H1 (cell line): ENCODE results near the gene MAP7. TPM values are rescaled to one million over a fixed set of nuclear protein-coding genes. Genes with fewer than 3 reads are reported as not detected.

Source experiments
- CTCF ChIA-PET: fragments of 300-600 bp; sonication (Branson Sonifier 250); formaldehyde crosslinking; loops from one replicate; lab custom pipeline; 2021; ENCODE audit not compliant: partially characterized antibody; lab: Charles Lee
- POLR2A ChIA-PET: fragments of 300-600 bp; sonication (Branson Sonifier 250); formaldehyde crosslinking; loops from one replicate; lab custom pipeline; 2021; ENCODE audit warnings: inconsistent platforms; ENCODE audit not compliant: partially characterized antibody; lab: Charles Lee
- DNase-seq, 2 experiments: peaks; one replicate each; pipeline versions ENCODE4 v3.0.0 to v3.0.0-alpha.2; 2010 to 2022; ENCODE audit warnings: low spot score in 2 of 2, low read depth in 1 of 2, mixed read lengths in 1 of 2
- FAIRE-seq: peaks from 2 replicates; lab custom pipeline; 2011; peaks lifted over from hg19 to GRCh38; lab: Jason Lieb, UNC
- H2AFZ ChIP-seq: 2 replicates; pipeline ENCODE4 v1.8.1; 2012; ENCODE audit warnings: low read length, inconsistent platforms
- H2AK5ac ChIP-seq: 2 replicates; pipeline ENCODE4 v1.6.1; 2013; ENCODE audit warnings: low read depth, low read length
- H2BK120ac ChIP-seq: replicated peaks from 2 replicates; pipeline ENCODE3; 2013; ENCODE audit warnings: low read depth, low read length, inconsistent platforms
- H2BK12ac ChIP-seq: 2 replicates; pipeline ENCODE4 v1.6.1; 2013; ENCODE audit warnings: low read depth, low read length
- H2BK15ac ChIP-seq: 2 replicates; pipeline ENCODE4 v1.6.1; 2013; ENCODE audit warnings: low read length
- H2BK20ac ChIP-seq: 2 replicates; pipeline ENCODE4 v1.6.1; 2013; ENCODE audit warnings: low read length
- H2BK5ac ChIP-seq: 2 replicates; pipeline ENCODE4 v1.6.1; 2013; ENCODE audit warnings: low read depth, low read length
- H3K14ac ChIP-seq: 2 replicates; pipeline ENCODE4 v1.6.1; 2013; ENCODE audit warnings: inconsistent platforms; ENCODE audit not compliant: insufficient read length
- H3K18ac ChIP-seq: 2 replicates; pipeline ENCODE4 v1.6.1; 2013; ENCODE audit warnings: low read length; ENCODE audit errors: extremely low read depth
- H3K23ac ChIP-seq: 2 replicates; pipeline ENCODE4 v1.6.1; 2013; ENCODE audit warnings: inconsistent platforms; ENCODE audit not compliant: insufficient read length
- H3K23me2 ChIP-seq: 2 replicates; pipeline ENCODE4 v1.6.1; 2013; ENCODE audit warnings: low read depth, low read length
- H3K27ac ChIP-seq: 2 replicates; pipeline ENCODE4 v1.6.1; 2011; ENCODE audit warnings: low read depth, low read length, inconsistent platforms
- H3K27me3 ChIP-seq, 4 experiments: replicated peaks in 1 of 4; 1 replicate in 1 of 4; 2 replicates in 3 of 4; pipeline versions ENCODE4 v1.6.1 to v1.8.1; 2011 to 2013; ENCODE audit warnings: low read length in 3 of 4, mild to moderate bottlenecking in 3 of 4, inconsistent platforms in 2 of 4, mixed read lengths in 2 of 4, moderate library complexity in 1 of 4; ENCODE audit not compliant: control insufficient read depth in 3 of 4, insufficient read depth in 3 of 4; ENCODE audit errors: extremely low read depth in 1 of 4
- H3K36me3 ChIP-seq, 4 experiments: 2 replicates each; pipeline versions ENCODE4 v1.6.1 to v1.8.1; 2011 to 2013; ENCODE audit warnings: mild to moderate bottlenecking in 4 of 4, low read length in 3 of 4, moderate library complexity in 2 of 4, control low read depth in 1 of 4, inconsistent platforms in 1 of 4; ENCODE audit not compliant: insufficient read depth in 4 of 4, control insufficient read depth in 2 of 4
- H3K4ac ChIP-seq: replicated peaks from 2 replicates; pipeline ENCODE3; 2013; ENCODE audit warnings: low read length, low read depth, mixed read lengths, inconsistent platforms; ENCODE audit not compliant: insufficient read length
- H3K4me1 ChIP-seq, 4 experiments: replicated peaks in 1 of 4; 1 replicate in 1 of 4; 2 replicates in 3 of 4; pipeline versions ENCODE4 v1.6.1 to v1.8.1; 2011 to 2013; ENCODE audit warnings: low read length in 3 of 4, inconsistent platforms in 2 of 4, mixed read lengths in 1 of 4; ENCODE audit not compliant: insufficient read depth in 4 of 4, control insufficient read depth in 3 of 4
- H3K4me2 ChIP-seq, 2 experiments: 2 replicates each; pipeline versions ENCODE4 v1.6.1 to v1.8.1; 2011 to 2013; ENCODE audit warnings: low read depth in 2 of 2, low read length in 2 of 2, control low read depth in 1 of 2, inconsistent platforms in 1 of 2, mild to moderate bottlenecking in 1 of 2; ENCODE audit not compliant: insufficient read depth in 1 of 2
- H3K4me3 ChIP-seq, 4 experiments: fragments of 200-600, 300-600 bp in 1 of 4; sonication (generic), shearing (Covaris generic), sonication (Bioruptor Twin) in 1 of 4; 2 replicates each; pipeline versions ENCODE4 v1.5.1 to v1.8.1; 2011 to 2016; ENCODE audit warnings: low read length in 4 of 4, low read depth in 3 of 4, control low read depth in 2 of 4, inconsistent platforms in 2 of 4, mild to moderate bottlenecking in 2 of 4, mixed read lengths in 1 of 4, moderate library complexity in 1 of 4; ENCODE audit not compliant: insufficient read depth in 2 of 4; ENCODE audit errors: extremely low read depth in 1 of 4
- H3K56ac ChIP-seq: replicated peaks from 2 replicates; pipeline ENCODE3; 2013; ENCODE audit warnings: low read depth, mild to moderate bottlenecking, mixed read lengths, low read length, inconsistent platforms; ENCODE audit not compliant: insufficient read length
- H3K79me1 ChIP-seq: 2 replicates; pipeline ENCODE4 v1.6.1; 2013; ENCODE audit warnings: low read depth, low read length, control low read depth
- H3K79me2 ChIP-seq, 2 experiments: 2 replicates each; pipeline versions ENCODE4 v1.6.1 to v1.8.1; 2012 to 2013; ENCODE audit warnings: low read length in 2 of 2, mild to moderate bottlenecking in 2 of 2, inconsistent platforms in 1 of 2; ENCODE audit not compliant: insufficient read depth in 2 of 2, control insufficient read depth in 1 of 2
- H3K9ac ChIP-seq, 4 experiments: replicated peaks in 1 of 4; 1 replicate in 1 of 4; 2 replicates in 3 of 4; pipeline versions ENCODE4 v1.6.1 to v1.8.1; 2011 to 2013; ENCODE audit warnings: low read depth in 3 of 4, low read length in 3 of 4, control low read depth in 2 of 4, mild to moderate bottlenecking in 2 of 4, moderate library complexity in 2 of 4, inconsistent platforms in 1 of 4; ENCODE audit errors: extremely low read depth in 1 of 4
- H3K9me3 ChIP-seq, 2 experiments: 2 replicates each; pipeline versions ENCODE4 v1.6.1 to v1.8.1; 2012 to 2013; ENCODE audit warnings: mild to moderate bottlenecking in 2 of 2, moderate library complexity in 2 of 2, control low read depth in 1 of 2, inconsistent platforms in 1 of 2, low read depth in 1 of 2, low read length in 1 of 2, mixed read lengths in 1 of 2; ENCODE audit not compliant: insufficient read depth in 2 of 2
- H4K20me1 ChIP-seq, 2 experiments: replicated peaks in 1 of 2; 2 replicates each; pipeline versions ENCODE3 to v1.8.1; 2011 to 2013; ENCODE audit warnings: inconsistent platforms in 2 of 2, low read length in 2 of 2, mild to moderate bottlenecking in 1 of 2; ENCODE audit not compliant: insufficient read depth in 2 of 2, control insufficient read depth in 1 of 2
- H4K5ac ChIP-seq: 2 replicates; pipeline ENCODE4 v1.6.1; 2013; ENCODE audit warnings: low read length, low read depth, mixed read lengths, inconsistent platforms; ENCODE audit not compliant: insufficient read length
- H4K8ac ChIP-seq: 2 replicates; pipeline ENCODE4 v1.8.0; 2013; ENCODE audit warnings: mild to moderate bottlenecking, moderate library complexity, low read length, inconsistent platforms; ENCODE audit not compliant: insufficient read depth; ENCODE audit errors: extremely low read depth
- H4K91ac ChIP-seq: replicated peaks from 2 replicates; pipeline ENCODE3; 2013; ENCODE audit warnings: low read length, mixed read lengths, inconsistent platforms; ENCODE audit not compliant: insufficient read length
- CEBPB ChIP-seq: IDR thresholded peaks from 2 replicates; pipeline ENCODE4 v1.6.1; 2012; ENCODE audit warnings: low read depth, low read length
- RNF2 ChIP-seq: fragments of 200-900, 300-1000 bp; sonication (generic); IDR thresholded peaks from 2 replicates; pipeline ENCODE4 v1.7.1; 2016; ENCODE audit warnings: borderline replicate concordance, low read depth, mild to moderate bottlenecking, antibody characterized with exemption, low read length; ENCODE audit not compliant: poor library complexity, severe bottlenecking; ENCODE audit errors: missing control alignments
- SIN3A ChIP-seq, 2 experiments: IDR thresholded peaks in 1 of 2; conservative IDR thresholded peaks in 1 of 2; 2 replicates each; pipeline ENCODE4 v1.6.1; 2011 to 2012; ENCODE audit warnings: low read length in 2 of 2, improper control_type of control experiment in 1 of 2, low read depth in 1 of 2, mild to moderate bottlenecking in 1 of 2
- SIRT6 ChIP-seq: IDR thresholded peaks from one replicate; pipeline ENCODE4 v1.7.1; 2012; ENCODE audit warnings: low read length, inconsistent platforms
- WGBS, 2 experiments: shearing (Covaris generic) in 1 of 2; methylation state at CpG; one replicate each; pipeline versions ENCODE4 v1.1.6 to v1.1.7; 2013 to 2015; ENCODE audit warnings: low lambda C conversion rate in 2 of 2, mixed read lengths in 2 of 2, inconsistent platforms in 1 of 2, low coverage in 1 of 2, missing lambda C conversion rate in 1 of 2; ENCODE audit not compliant: insufficient replicate concordance in 2 of 2, insufficient coverage in 1 of 2, insufficient read length in 1 of 2; ENCODE audit errors: extremely low coverage in 1 of 2, missing lambda C conversion rate in 1 of 2; 5-methylcytosine and 5-hydroxymethylcytosine counted together
- polyA plus RNA-seq, 7 experiments: library from polyadenylated mRNA; depleted of rRNA in 3 of 7; stranded (reverse) in 5 of 7; unstranded in 2 of 7; fragments of >200 nt in 5 of 7; fragments of 200-250 nt in 2 of 7; gene quantifications; 1 replicate in 5 of 7; 2 replicates in 1 of 7; 4 replicates in 1 of 7; pipeline versions ENCODE4 v1.2.1 to v1.2.3, GENCODE V29; 2011 to 2013; ENCODE audit warnings: missing spikeins in 2 of 7, mixed read lengths in 2 of 7
- total RNA-seq: library from RNA; stranded (reverse); fragmentation: NEBNext Ultra II Directional; extraction: Animal tissue kit (Norgen Biotek cat#: 25700); gene quantifications from 2 replicates; pipeline ENCODE4 v1.2.1, GENCODE V29; 2021
- TF ChIP-seq, protein P1 (sequence below): IDR thresholded peaks from 2 replicates; pipeline ENCODE4 v1.6.1; 2011; ENCODE audit warnings: low read depth, mild to moderate bottlenecking, low read length; ENCODE audit not compliant: insufficient read depth

The MAP7 gene
- total and polyA plus RNA-seq, 2 of the 8 experiments (the other 6 are each of a cell fraction or from before 2014, with no cell fraction given): 13.5 to 66.9 TPM

GRCh38 chr6:136438441-136438840 lies 111.8 kb downstream of the MAP7 start:
- Histone ChIP-seq H3K27ac (no peak overlapping the region), H3K4me1 (peaks cover 2 to 32% (median 22%) of the 10 kb centered on the region in 4 experiments; a peak in 6 of 7 replicates), H2BK12ac (no peak overlapping the region), H2BK5ac (no peak overlapping the region), H3K56ac (no peak overlapping the region), H2BK20ac (no peak overlapping the region), H3K4me3 (no peak overlapping the region), H3K79me2 (peaks cover 0 to 65% of the 10 kb centered on the region in 2 experiments; a peak in 2 of 4 replicates), H3K14ac (no peak overlapping the region), H3K79me1 (no peaks in the 10 kb centered on the region), H3K36me3 (no peaks in the 10 kb centered on the region), H3K23me2 (no peaks in the 10 kb centered on the region)
- CTCF ChIA-PET: no interaction called here
- POLR2A ChIA-PET: no interaction called here
- TF ChIP-seq CEBPB (no peak), SIRT6 (no peak), RNF2 (no peak), SIN3A (conservative IDR thresholded peaks at IDR 0.05 in 1 of 2, IDR thresholded peaks at IDR 0.05 in 1 of 2; ENCODE audit: low read depth in 1 of 2, low read length in 2 of 2) (no peak)
- TF ChIP-seq, protein P1, sequence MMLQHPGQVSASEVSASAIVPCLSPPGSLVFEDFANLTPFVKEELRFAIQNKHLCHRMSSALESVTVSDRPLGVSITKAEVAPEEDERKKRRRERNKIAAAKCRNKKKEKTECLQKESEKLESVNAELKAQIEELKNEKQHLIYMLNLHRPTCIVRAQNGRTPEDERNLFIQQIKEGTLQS: no peak
- TF ChIP-seq, all 59 proteins: peak for 0
- no peak overlapping the region for H4K8ac ChIP-seq
- H2BK15ac ChIP-seq: no peak overlapping the region
- no peaks in the 10 kb centered on the region for H4K20me1 ChIP-seq
- H3K4me2 ChIP-seq: no peak overlapping the region
- H4K5ac ChIP-seq: no peak overlapping the region
- H2BK120ac ChIP-seq: no peak overlapping the region
- H3K9ac ChIP-seq: no peak overlapping the region
- H3K27me3 ChIP-seq: no peaks in the 10 kb centered on the region
- no peak overlapping the region for H3K4ac ChIP-seq
- FAIRE-seq (no peak), DNase-seq (no peak)
- WGBS, 2 experiments: 50% methylated on average over 3 of the region's 3 CpGs; no CpG with 5 or more reads in 1 of the 2 experiments
- H3K9me3 ChIP-seq: no peaks in the 10 kb centered on the region
- no peak overlapping the region for H4K91ac ChIP-seq
- no peak overlapping the region for H2AFZ ChIP-seq
- H2AK5ac ChIP-seq: no peak overlapping the region
- no peak overlapping the region for H3K23ac ChIP-seq
- H3K18ac ChIP-seq: no peak overlapping the region
